Measurements from ENCODE around the gene RANBP10.

DNA sequence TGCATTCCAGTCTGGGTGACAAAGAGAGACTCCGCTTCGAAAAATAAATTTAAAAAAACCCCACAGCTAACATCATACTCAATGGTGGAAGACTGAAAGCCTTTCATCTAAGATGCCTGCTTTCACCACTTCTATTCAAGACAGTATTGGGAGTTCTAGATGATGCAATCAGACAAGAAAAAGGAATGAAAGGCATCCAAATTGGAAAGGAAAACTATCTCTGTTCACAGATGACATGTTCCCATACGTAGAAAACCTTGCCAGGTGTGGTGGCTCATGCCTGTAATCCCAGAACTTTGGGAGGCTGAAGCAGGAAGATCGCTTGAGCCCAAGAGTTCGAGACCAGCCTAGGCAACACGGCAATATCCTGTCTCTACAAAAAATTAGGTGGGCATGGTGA is 31.1 kb downstream of the RANBP10 start:
- TF ChIP-seq, protein P1, sequence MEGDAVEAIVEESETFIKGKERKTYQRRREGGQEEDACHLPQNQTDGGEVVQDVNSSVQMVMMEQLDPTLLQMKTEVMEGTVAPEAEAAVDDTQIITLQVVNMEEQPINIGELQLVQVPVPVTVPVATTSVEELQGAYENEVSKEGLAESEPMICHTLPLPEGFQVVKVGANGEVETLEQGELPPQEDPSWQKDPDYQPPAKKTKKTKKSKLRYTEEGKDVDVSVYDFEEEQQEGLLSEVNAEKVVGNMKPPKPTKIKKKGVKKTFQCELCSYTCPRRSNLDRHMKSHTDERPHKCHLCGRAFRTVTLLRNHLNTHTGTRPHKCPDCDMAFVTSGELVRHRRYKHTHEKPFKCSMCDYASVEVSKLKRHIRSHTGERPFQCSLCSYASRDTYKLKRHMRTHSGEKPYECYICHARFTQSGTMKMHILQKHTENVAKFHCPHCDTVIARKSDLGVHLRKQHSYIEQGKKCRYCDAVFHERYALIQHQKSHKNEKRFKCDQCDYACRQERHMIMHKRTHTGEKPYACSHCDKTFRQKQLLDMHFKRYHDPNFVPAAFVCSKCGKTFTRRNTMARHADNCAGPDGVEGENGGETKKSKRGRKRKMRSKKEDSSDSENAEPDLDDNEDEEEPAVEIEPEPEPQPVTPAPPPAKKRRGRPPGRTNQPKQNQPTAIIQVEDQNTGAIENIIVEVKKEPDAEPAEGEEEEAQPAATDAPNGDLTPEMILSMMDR (IDR thresholded peaks at IDR 0.05), result no peak
- TF ChIP-seq EZH2 (IDR thresholded peaks at IDR 0.05) (no peak), EZH2phosphoT487 (IDR thresholded peaks at IDR 0.05) (no peak)
